Esophagus muscularis mucosa (tissue), 4 donors: ENCODE results near the gene GCN1. TPM values are rescaled to one million over a fixed set of nuclear protein-coding genes. Genes with fewer than 3 reads are reported as not detected.
A peak's percentile ranks its signal among the peaks of the same experiment; 100 is the strongest.

Source experiments
- DNase-seq: peaks from one replicate; pipeline ENCODE4 v3.0.0-alpha.2; 2017; ENCODE audit errors: extremely low spot score
- H3K27ac ChIP-seq, 4 donors: fragments of 200-600 bp; sonication (generic); replicated peaks in 1 of 4; 1 replicate in 3 of 4; 2 replicates in 1 of 4; pipeline ENCODE4 v1.5.1; 2016 to 2019; ENCODE audit warnings: mild to moderate bottlenecking in 1 of 4
- H3K27me3 ChIP-seq, 4 donors: fragments of 200-600 bp; sonication (generic); one replicate each; pipeline versions ENCODE4 v1.5.1 to v1.6.0; 2016 to 2019
- H3K36me3 ChIP-seq, 4 donors: fragments of 200-600 bp; sonication (generic); one replicate each; pipeline ENCODE4 v1.5.1; 2016 to 2019
- H3K4me1 ChIP-seq, 4 donors: fragments of 200-600 bp; sonication (generic); one replicate each; pipeline ENCODE4 v1.5.1; 2016 to 2019
- H3K4me3 ChIP-seq, 4 donors: fragments of 200-600 bp; sonication (generic); 1 replicate in 2 of 4; 2 replicates in 2 of 4; pipeline ENCODE4 v1.5.1; 2016 to 2019; ENCODE audit warnings: mild to moderate bottlenecking in 4 of 4, moderate library complexity in 1 of 4
- H3K9me3 ChIP-seq, 4 donors: fragments of 200-600 bp; sonication (generic); 1 replicate in 3 of 4; 2 replicates in 1 of 4; pipeline ENCODE4 v1.5.1; 2016 to 2019
- EP300 ChIP-seq: sonication (generic); formaldehyde crosslinking; IDR thresholded peaks from one replicate; pipeline ENCODE4 v1.6.1; 2017; ENCODE audit warnings: antibody characterized with exemption
- POLR2A ChIP-seq: fragments of 450-650 bp; IDR thresholded peaks from one replicate; pipeline ENCODE4 v1.6.1; 2017; ENCODE audit warnings: antibody characterized with exemption, moderate library complexity, mild to moderate bottlenecking, low read depth
- POLR2AphosphoS5 ChIP-seq, 2 donors: sonication (generic); formaldehyde crosslinking; IDR thresholded peaks; one replicate each; pipeline ENCODE4 v1.6.1; 2017; ENCODE audit warnings: antibody characterized with exemption in 2 of 2
- WGBS: methylation state at CpG from one replicate; pipeline ENCODE4 v1.1.5; 2018; 5-methylcytosine and 5-hydroxymethylcytosine counted together
- intact Hi-C: fragments of 100-400 bp; cut with DNase I; formaldehyde crosslinking; loops from one replicate; pipeline ENCODE4 v1.15.1; 2023
- total RNA-seq, 4 donors: library from RNA; depleted of rRNA; stranded (reverse); fragments of >200 nt; gene quantifications; one replicate each; pipeline versions ENCODE4 v1.1.0 to v1.2.1, GENCODE V29; 2016
- TF ChIP-seq, protein P1 (sequence below), 3 experiments: fragments of 200-600 bp in 2 of 3; fragments of 450-650 bp in 1 of 3; sonication (generic) in 2 of 3; IDR thresholded peaks; one replicate each; pipeline ENCODE4 v1.5.1; 2017 to 2019; ENCODE audit warnings: antibody characterized with exemption in 3 of 3, mild to moderate bottlenecking in 2 of 3, moderate library complexity in 1 of 3

The GCN1 gene
- total RNA-seq, 4 donors from 2014 or later = 38.6 to 94.6 (median 49.3) TPM

DNA sequence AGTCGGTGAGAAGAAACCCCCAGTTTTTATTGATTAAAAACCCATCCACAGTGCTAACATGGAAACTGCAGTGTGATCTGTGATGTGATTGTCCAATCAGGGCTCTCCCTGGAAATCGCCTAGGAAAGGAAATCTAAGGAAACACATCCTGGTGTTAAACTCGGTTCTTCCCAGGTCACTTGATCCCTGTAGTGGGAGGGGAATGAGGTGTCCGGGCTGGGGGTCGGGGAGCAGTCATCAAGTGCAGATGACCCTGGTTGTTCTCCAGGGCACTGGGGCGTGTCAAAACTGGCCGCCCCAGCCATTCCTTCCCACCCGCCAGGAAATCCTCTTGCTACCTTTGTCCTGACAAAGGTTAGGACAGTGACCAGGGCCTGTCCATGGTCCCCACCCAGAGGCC is 98.8 kb downstream of the GCN1 start:
- Histone ChIP-seq H3K36me3 (peaks cover 25 to 82% (median 70%) of the 10 kb centered on the region in 4 donors), H3K4me3 (no peak overlapping the region), H3K4me1 (peaks cover 6 to 41% (median 22%) of the 10 kb centered on the region in 4 donors), H3K9me3 (no peaks in the 10 kb centered on the region), H3K27ac (no peak overlapping the region), H3K27me3 (no peaks in the 10 kb centered on the region)
- no peak for TF ChIP-seq EP300
- TF ChIP-seq POLR2A = no peak
- TF ChIP-seq, protein P1, sequence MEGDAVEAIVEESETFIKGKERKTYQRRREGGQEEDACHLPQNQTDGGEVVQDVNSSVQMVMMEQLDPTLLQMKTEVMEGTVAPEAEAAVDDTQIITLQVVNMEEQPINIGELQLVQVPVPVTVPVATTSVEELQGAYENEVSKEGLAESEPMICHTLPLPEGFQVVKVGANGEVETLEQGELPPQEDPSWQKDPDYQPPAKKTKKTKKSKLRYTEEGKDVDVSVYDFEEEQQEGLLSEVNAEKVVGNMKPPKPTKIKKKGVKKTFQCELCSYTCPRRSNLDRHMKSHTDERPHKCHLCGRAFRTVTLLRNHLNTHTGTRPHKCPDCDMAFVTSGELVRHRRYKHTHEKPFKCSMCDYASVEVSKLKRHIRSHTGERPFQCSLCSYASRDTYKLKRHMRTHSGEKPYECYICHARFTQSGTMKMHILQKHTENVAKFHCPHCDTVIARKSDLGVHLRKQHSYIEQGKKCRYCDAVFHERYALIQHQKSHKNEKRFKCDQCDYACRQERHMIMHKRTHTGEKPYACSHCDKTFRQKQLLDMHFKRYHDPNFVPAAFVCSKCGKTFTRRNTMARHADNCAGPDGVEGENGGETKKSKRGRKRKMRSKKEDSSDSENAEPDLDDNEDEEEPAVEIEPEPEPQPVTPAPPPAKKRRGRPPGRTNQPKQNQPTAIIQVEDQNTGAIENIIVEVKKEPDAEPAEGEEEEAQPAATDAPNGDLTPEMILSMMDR (IDR thresholded peaks at IDR 0.05) = no peak
- no peak for TF ChIP-seq POLR2AphosphoS5 (IDR thresholded peaks at IDR 0.05)
- no peak for DNase-seq
- 87% methylated on average over 8 of the region's 8 CpGs for WGBS
- intact Hi-C loops = no loop called here

DNA sequence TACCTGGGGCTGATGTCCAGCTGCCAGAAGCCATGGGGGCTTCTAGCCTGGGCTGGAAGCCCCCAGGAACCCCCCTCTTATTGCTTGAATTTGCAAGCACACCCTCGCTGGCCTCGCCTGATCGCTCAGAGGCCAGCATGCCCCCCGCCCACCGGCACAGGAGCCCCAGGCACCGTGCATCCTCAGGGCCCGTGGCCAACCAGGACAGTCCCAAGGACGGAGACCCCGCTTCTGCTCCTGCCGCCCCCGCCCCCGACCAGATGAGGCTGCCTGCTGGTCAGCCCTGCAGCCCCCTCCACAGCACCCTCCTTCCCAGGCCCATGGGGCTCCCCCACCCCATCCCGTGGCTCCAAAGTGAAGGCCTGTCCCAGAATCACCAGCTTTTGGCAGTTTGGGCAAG is 99.2 kb downstream of the GCN1 start:
- no peak for DNase-seq
- intact Hi-C loops = no loop called here
- no peak overlapping the region for H3K27ac ChIP-seq
- WGBS = 75% methylated on average over 1 of the region's 13 CpGs
- no peaks in the 10 kb centered on the region for H3K27me3 ChIP-seq
- peaks cover 2 to 37% (median 18%) of the 10 kb centered on the region in 4 donors for H3K4me1 ChIP-seq
- TF ChIP-seq EP300 (no peak), POLR2A (no peak), POLR2AphosphoS5 (IDR thresholded peaks at IDR 0.05) (no peak)
- TF ChIP-seq, protein P1 (IDR thresholded peaks at IDR 0.05) = no peak
- H3K9me3 ChIP-seq = no peaks in the 10 kb centered on the region
- peaks cover 25 to 80% (median 70%) of the 10 kb centered on the region in 4 donors for H3K36me3 ChIP-seq
- H3K4me3 ChIP-seq = no peak overlapping the region

DNA sequence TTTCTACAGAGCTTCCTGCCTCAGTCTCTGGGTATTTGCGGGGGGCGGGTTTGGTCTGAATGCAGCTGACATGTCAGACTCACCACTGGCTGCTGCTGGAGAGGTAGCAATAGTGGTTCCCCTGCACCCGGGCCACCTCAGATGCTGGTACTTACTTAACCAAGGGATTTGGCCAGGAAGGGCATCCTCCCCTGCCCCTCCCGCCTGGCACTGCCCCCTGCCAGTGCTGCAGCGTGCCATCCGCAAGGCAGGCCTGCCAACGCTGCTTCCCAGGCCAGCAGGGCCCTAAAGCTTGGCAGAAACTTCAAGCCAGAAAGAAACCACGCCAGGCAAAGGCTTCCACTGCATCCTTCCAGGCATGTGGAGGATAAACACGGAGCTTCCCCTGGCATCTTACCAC is 100.0 kb downstream of the GCN1 start:
- DNase-seq = no peak
- WGBS = 61% methylated on average over 4 of the region's 9 CpGs
- intact Hi-C loops = no loop called here
- no peak for TF ChIP-seq EP300
- no peak for TF ChIP-seq POLR2AphosphoS5 (IDR thresholded peaks at IDR 0.05)
- TF ChIP-seq, protein P1 (IDR thresholded peaks at IDR 0.05) = no peak
- no peak for TF ChIP-seq POLR2A
- H3K9me3 ChIP-seq = no peaks in the 10 kb centered on the region
- H3K4me1 ChIP-seq = peaks cover 0 to 28% (median 10%) of the 10 kb centered on the region in 4 donors
- peaks cover 25 to 73% (median 65%) of the 10 kb centered on the region in 4 donors for H3K36me3 ChIP-seq
- peak overlapping the region in 1 of 4 donors; percentile 13 for H3K27ac ChIP-seq
- no peaks in the 10 kb centered on the region for H3K27me3 ChIP-seq
- H3K4me3 ChIP-seq = no peak overlapping the region

DNA sequence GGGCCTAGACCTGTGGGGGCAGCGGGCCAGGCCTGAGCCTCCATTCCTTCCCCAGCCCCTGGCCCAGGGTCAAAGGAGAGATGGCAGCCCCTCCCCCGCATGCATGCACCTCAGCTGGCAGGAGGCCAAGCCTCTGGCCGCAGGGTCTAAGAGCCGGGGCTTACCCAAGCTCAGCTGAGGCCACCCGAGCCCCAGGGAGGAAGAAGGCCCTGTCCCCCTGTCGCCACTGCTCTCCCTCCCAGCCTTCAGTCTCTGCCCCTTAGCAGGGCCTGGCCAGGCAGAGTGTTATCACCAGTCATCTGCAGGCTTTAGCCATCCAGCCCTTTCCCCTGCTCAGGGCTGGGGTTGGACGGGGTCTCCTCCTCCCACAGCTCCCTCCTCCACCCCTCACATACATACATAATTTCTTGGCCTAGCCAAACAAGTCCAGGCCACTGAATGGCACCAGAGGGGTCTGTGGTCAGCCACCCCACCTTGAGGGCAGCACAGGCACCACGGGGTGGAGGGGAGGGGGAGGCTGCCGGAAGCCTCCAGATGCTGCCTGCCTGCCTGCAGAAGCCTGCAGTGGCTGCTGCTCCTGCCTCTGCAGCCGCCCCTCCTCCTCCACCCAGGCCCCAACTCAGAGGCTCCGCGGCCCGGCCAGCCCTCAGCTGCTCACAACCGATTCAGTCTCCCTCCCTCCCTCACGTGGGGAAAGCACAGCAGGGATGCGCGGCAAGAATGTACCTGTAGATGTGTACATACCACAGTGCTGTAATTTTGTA is 100.7 kb downstream of the GCN1 start:
- H3K27me3 ChIP-seq = no peaks in the 10 kb centered on the region
- peaks cover 25 to 67% (median 59%) of the 10 kb centered on the region in 4 donors for H3K36me3 ChIP-seq
- peaks cover 0 to 28% (median 9%) of the 10 kb centered on the region in 4 donors for H3K4me1 ChIP-seq
- no peak for DNase-seq
- intact Hi-C loops = no loop called here
- no peak overlapping the region for H3K4me3 ChIP-seq
- WGBS = 45% methylated on average over 17 of the region's 17 CpGs
- no peak overlapping the region for H3K27ac ChIP-seq
- H3K9me3 ChIP-seq = no peaks in the 10 kb centered on the region
- TF ChIP-seq, protein P1 (IDR thresholded peaks at IDR 0.05) = no peak
- TF ChIP-seq EP300 (no peak), POLR2AphosphoS5 (IDR thresholded peaks at IDR 0.05) (no peak), POLR2A (no peak)
